A549 treated with ZK216348 at 1 μM for 4 hours (cell line): ENCODE measurements around the gene DAAM1. TPM values are rescaled to one million over a fixed set of nuclear protein-coding genes. Genes with fewer than 3 reads are reported as not detected.

Source experiments
- total RNA-seq: library from RNA; stranded (reverse); fragments of 200-300 nt; extraction: Qiagen RNA extraction; gene quantifications from 5 replicates; pipeline ENCODE4 v1.2.3, GENCODE V29; 2022; ENCODE audit warnings: low read depth

The DAAM1 gene
- total RNA-seq = 9.2 to 16.6 TPM (median 11.1 TPM) in 5 replicates

GRCh38 chr14:59188461-59189090 lies at the start of gene DAAM1:
Gene DAAM1, plus strand, starts transcription at chr14:59188667. Its CDS starts 74,811 bp downstream, at chr14:59263478.

